Limb (tissue), 2 donors: ENCODE results near the gene SLC27A6.
A peak's percentile ranks its signal among the peaks of the same experiment; 100 is the strongest.
"Not testable (repeated sequence)": the region's sequence is repeated elsewhere in the genome, so short reads cannot be mapped to it uniquely, and the experiment has no call there.

ENCODE experiments used
- DNase-seq, 2 donors: peaks; one replicate each; pipeline ENCODE4 v3.0.0-alpha.2; 2016; ENCODE audit errors: extremely low spot score in 2 of 2

The SLC27A6 gene

DNA sequence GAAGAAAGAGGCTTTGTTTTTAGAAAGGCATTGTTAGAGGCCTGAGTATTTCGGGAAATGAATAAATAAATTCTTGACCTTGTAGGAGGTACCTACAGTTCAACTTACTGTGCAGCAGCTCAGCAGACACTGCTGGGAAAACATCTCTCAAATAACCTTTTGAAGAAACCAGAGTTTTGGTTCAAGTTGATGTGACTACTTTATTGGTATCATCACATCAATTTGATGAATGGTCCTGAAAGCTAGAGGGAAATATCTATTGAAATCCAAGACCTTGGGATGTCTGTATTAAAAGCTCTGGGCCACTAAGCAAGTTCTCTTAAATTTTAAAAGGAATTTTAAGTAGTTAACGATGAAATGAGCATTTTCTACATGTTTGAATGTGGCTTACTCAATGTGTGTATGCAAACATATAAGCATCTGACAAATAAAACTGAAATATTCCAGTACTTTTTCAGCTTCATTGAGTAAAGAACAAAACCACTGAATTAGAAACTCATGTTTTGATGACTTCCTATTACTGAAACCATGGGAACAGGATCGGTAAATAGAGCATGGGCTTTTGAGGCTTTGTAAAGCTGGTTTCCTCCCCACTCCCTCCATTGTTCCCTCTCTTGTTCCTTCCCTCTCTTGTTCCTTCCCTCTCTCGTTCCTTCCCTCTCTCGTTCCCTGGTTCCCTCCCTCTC is 36.7 kb downstream of the SLC27A6 start:
- DNase-seq, result peak in 1 of 2 donors; percentile 21

GRCh38 chr5:129002527-129002842 is 37.2 kb downstream of the SLC27A6 start:
- no peak for DNase-seq

DNA sequence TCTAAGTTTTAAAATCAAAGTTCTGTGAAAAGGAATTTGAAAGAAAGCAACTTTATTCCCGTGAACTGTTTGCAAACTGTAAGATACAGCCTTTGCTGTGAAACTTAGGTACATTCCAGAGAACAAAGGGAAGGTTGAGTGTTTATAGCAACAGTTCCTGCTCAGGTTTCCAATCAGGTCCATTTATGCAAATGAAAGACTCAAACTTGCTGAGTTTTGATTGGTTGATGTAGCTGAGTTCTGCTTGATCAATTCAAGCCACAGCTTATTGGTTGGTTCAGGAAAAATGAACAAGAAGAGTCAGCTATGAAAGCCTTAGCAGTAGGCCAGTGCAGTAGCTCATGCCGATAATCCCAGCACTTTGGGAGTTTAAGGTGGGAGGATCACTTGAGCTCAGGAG is 37.9 kb downstream of the SLC27A6 start:
- DNase-seq, result no peak

GRCh38 chr5:129014185-129014584 is 48.9 kb downstream of the SLC27A6 start:
- DNase-seq, result no peak

- DNase-seq, result no peak
Measured at GRCh38 chr5:129018837-129019236, 53.5 kb downstream of the SLC27A6 start.

DNA sequence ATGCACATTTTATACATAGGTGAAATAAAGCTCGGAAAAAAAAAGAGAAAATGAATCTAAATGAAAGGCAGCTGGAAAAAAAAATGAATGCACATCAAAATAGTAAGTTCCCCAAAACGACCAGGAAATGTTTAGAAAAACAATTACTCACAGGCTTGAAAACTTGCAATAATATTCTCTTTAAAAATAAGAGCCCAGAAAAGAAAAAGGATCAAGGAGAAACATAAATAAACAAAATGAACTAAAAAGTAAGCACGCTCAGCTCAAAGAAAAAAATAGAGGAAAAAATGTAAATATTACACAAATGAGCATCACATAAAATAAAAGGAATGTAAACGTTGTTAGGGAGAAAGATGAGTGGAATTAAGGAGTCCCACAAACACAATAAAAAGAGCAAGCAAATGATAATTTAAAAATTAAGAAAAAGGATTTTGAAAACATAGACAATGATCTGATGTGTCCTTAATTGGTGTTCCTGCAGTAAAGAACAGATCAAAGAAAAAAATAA is 54.2 kb downstream of the SLC27A6 start:
- no peak for DNase-seq

DNA sequence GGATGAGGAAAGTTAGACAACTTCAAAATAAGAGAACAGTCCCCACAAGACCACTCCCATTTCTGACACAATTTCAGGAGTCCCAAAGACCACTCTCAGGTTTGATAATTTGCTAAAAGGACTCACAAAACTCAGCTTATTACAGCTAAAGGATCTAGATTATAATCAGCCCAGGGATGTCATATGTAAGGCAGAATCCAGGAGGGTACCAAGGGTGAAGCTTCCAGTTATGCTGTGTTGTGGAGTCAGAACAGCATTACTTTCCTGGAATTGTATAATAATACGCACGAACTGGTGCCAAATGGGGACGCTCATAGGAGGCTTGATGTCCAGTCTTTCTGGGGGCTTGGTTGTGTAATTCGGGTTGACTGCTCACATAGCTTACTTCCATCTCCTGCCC is 55.4 kb downstream of the SLC27A6 start:
- no peak for DNase-seq

GRCh38 chr5:129021744-129022143 is 56.5 kb downstream of the SLC27A6 start:
- no peak for DNase-seq

DNA sequence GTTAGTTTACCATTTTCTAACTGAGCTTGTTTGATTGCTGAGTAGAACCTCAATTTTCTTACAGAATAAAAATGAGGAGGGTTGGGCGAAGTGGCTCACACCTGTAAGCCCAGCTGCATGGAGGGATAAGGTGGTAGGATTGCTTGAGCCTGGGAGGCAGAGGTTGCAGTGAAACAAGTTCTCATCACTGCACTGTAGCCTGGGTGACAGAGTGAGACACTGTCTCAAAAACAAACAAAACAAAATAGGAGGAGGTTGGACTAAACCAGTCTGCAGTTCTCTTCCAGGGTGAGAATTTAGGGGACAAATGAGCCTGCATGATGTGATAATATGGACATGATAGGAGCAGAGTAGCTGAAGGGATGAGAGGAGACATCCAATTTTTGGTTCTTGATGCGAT is 57.3 kb downstream of the SLC27A6 start:
- no peak for DNase-seq

- DNase-seq, result no peak
Measured at GRCh38 chr5:129027260-129027659, 62.0 kb downstream of the SLC27A6 start.

DNA sequence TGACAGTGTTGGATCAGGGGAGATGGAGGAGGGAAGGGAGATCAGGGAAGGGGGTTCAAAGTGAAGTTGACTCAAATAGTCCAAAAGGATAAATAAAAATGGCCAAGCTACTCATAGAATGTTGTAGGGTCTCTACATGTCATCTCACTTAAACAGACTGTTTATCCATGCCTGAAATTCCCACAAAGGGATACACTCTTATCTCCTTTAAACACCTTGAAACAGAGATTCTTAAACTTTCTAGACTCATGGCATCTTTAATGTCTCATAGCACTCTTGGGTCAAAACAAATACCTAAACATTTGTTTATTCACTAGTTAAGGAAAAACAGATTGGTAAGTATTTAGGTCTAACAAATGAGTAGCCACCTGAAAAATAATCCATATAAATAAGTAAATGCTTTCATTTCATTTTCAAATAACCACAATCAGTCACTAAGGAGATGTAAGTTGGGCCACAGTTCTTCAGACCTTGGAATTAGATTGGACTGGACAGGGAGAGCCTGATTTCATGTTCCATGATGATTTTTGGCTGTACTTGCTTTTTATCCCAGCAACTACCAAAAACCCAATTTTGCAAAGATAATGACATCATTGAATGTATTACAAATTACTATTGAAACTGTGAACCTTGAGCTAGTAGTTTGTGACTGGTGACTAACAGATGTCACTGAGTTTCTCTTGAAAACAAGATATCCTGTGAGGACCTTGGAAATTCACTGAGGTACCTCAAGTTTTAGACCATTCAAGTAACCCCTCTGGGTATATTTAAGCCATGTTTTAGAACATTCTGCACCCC is 66.8 kb downstream of the SLC27A6 start:
- DNase-seq, result no peak

- not testable (repeated sequence) for DNase-seq
Measured at GRCh38 chr5:129036257-129036656, 71.0 kb downstream of the SLC27A6 start.

- no peak for DNase-seq
Measured at GRCh38 chr5:129041196-129041881, 76.1 kb downstream of the SLC27A6 start.

DNA sequence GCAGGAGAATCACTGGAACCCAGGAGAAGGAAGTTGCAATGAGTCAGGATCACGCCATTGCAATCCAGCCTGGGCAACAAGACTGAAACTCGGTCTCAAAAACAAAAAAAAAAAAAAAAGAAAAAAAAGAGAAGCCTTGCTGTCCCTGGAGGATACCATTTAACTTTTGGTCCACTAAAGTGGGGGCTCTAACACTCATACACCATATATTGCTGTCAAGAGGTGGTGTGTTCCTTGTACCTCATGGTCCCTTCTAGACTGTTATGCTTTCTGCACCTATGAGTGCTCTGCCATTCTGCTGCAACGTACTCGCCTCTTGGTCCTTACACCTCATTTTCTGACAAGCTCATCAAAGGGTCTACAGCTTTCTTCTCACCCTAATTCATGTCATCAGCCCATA is 77.0 kb downstream of the SLC27A6 start:
- no peak for DNase-seq

DNA sequence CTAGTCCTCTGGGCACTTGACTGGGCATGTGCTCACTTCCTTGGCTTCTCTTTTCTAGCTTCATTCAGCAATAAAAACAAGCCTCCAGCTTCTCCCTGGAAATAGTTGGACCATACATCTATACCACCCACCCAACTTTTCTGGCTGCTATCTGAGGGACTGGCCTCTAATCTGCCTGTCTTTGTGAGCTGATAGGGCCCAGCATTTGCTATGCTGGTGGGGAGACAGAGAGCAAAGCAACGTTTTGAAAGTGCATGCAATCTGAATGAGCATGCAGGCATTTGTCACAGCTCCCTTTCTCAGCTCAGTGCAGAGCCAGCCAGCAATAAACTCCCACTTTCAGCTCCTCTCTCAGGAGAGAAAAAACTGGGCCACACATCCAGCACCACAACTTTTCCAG is 78.6 kb downstream of the SLC27A6 start:
- DNase-seq, result no peak

DNA sequence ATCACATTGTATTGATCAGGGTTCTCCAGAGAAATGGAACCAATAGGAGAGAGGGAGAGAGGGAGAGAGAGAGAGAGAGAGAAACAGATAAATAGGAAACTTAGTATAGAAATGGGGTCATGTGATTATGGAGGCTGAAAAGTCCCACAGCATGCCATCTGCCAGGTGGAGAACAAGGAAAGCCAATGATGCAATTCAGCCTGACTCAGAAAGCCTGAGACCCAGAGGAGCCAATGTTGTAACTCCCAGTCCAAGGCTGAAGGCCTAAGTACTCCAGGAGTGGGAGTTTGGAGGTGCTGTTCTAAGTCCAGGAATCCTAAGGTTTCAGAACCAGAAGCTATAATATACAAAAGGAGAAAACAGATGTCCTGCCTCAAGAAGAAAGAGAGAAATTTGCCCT is 80.9 kb downstream of the SLC27A6 start:
- no peak for DNase-seq

DNA sequence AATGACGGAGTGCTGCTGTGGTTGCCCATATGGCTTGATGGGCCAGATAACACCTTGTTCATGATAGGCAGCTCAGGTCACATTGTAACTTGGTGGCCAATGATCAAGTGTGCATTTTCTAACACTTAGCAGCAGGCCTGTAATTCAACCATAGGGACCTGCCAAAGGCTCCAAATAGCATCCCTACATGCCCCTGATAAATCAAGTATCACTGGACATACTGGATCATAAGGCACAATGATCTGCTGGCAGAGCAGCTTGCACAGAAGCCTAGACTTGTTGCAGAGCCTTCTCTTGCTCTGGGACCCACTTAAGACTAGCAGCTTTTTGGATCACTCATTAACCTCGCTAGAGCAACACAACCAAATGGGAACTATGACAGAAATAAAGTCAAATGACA is 83.2 kb downstream of the SLC27A6 start:
- DNase-seq, result no peak

- DNase-seq, result no peak
Measured at GRCh38 chr5:129049126-129049799, 84.0 kb downstream of the SLC27A6 start.

DNA sequence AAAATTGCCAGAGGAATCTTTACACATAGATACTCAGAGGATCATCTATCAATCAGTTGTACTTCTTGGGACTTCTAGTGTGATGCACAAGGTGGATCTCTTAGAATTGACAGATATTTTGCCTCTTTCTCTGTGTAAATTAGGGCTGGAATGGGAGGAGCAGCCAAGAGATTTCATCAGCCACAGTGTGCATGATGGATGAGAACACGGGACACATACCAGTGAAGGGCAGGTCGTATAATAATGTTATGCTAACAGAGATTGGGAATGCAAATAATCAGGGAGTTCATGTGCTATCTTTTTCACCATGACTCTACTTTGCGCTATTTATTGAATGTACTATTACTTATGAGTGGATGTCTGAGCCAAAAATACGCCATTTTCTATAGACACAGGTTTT is 86.0 kb downstream of the SLC27A6 start:
- DNase-seq, result no peak

GRCh38 chr5:129053438-129053837 is 88.2 kb downstream of the SLC27A6 start:
- no peak for DNase-seq

DNA sequence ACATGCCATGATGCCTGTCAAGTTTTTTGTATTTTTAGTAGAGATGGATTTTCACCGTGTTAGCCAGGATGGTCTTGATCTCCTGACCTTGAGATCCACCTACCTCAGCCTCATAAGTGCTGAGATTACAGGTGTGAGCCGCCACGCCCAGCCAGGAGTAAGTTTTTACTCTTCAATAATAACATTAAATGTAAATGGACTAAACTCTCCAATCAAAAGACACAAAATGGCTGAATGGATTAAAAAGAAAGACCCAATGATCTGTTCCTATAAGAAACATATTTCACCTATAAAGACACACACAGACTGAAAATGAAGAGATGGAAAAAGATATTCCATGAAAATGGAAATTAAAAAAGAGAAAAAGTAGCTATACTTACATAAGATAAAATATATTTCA is 92.0 kb downstream of the SLC27A6 start:
- DNase-seq, result no peak

GRCh38 chr5:129061849-129062248 is 96.6 kb downstream of the SLC27A6 start:
- no peak for DNase-seq
